Esophagus muscularis mucosa (tissue), 4 donors: Measurements from ENCODE around the gene PCDHA4.
A peak's percentile ranks its signal among the peaks of the same experiment; 100 is the strongest.

Experiments
- EP300 ChIP-seq: sonication (generic); formaldehyde crosslinking; IDR thresholded peaks from one replicate; pipeline ENCODE4 v1.6.1; 2017; ENCODE audit warnings: antibody characterized with exemption
- POLR2A ChIP-seq: fragments of 450-650 bp; IDR thresholded peaks from one replicate; pipeline ENCODE4 v1.6.1; 2017; ENCODE audit warnings: antibody characterized with exemption, moderate library complexity, mild to moderate bottlenecking, low read depth
- POLR2AphosphoS5 ChIP-seq, 2 donors: sonication (generic); formaldehyde crosslinking; IDR thresholded peaks; one replicate each; pipeline ENCODE4 v1.6.1; 2017; ENCODE audit warnings: antibody characterized with exemption in 2 of 2
- TF ChIP-seq, protein P1 (sequence below), 3 experiments: fragments of 200-600 bp in 2 of 3; fragments of 450-650 bp in 1 of 3; sonication (generic) in 2 of 3; IDR thresholded peaks; one replicate each; pipeline ENCODE4 v1.5.1; 2017 to 2019; ENCODE audit warnings: antibody characterized with exemption in 3 of 3, mild to moderate bottlenecking in 2 of 3, moderate library complexity in 1 of 3

DNA sequence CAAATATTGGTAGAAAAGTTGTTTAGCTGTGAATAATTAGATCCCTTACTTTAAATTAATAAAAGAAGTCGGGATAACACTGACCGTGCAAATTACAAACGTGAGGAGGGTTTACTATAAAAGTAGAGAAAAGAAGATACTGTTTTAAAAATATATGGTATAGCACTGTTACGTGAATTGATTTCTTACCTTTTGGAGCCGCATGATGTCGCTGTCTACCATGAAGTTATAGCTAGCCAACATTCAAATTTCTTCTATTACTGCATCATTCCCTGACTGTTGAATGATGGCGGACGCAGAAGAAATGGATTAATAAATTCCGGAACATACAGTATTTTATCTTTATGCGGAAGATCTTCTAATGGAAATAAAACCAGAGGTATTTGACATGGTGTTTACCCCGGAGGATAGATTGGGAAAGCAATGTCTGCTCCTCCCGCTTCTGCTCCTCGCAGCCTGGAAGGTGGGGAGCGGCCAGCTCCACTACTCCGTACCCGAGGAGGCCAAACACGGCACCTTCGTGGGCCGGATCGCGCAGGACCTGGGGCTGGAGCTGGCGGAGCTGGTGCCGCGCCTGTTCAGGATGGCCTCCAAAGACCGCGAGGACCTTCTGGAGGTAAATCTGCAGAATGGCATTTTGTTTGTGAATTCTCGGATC, 21.0 kb downstream of the PCDHA4 start, which contains the start of gene PCDHA6:
- TF ChIP-seq, protein P1, sequence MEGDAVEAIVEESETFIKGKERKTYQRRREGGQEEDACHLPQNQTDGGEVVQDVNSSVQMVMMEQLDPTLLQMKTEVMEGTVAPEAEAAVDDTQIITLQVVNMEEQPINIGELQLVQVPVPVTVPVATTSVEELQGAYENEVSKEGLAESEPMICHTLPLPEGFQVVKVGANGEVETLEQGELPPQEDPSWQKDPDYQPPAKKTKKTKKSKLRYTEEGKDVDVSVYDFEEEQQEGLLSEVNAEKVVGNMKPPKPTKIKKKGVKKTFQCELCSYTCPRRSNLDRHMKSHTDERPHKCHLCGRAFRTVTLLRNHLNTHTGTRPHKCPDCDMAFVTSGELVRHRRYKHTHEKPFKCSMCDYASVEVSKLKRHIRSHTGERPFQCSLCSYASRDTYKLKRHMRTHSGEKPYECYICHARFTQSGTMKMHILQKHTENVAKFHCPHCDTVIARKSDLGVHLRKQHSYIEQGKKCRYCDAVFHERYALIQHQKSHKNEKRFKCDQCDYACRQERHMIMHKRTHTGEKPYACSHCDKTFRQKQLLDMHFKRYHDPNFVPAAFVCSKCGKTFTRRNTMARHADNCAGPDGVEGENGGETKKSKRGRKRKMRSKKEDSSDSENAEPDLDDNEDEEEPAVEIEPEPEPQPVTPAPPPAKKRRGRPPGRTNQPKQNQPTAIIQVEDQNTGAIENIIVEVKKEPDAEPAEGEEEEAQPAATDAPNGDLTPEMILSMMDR (IDR thresholded peaks at IDR 0.05): peak in 1 of 3 experiments; percentile 12
- TF ChIP-seq EP300 (no peak), POLR2A (no peak), POLR2AphosphoS5 (IDR thresholded peaks at IDR 0.05) (no peak)
